ENCODE data around the gene DEF6. TPM values are rescaled to one million over a fixed set of nuclear protein-coding genes. Genes with fewer than 3 reads are reported as not detected.
A peak's percentile ranks its signal among the peaks of the same experiment; 100 is the strongest.

Gene DEF6
- total and polyA plus RNA-seq, 2 of the 13 experiments (the other 11 are each of a cell fraction or from before 2014, with no cell fraction given) = 5.2 to 10.0 TPM

DNA sequence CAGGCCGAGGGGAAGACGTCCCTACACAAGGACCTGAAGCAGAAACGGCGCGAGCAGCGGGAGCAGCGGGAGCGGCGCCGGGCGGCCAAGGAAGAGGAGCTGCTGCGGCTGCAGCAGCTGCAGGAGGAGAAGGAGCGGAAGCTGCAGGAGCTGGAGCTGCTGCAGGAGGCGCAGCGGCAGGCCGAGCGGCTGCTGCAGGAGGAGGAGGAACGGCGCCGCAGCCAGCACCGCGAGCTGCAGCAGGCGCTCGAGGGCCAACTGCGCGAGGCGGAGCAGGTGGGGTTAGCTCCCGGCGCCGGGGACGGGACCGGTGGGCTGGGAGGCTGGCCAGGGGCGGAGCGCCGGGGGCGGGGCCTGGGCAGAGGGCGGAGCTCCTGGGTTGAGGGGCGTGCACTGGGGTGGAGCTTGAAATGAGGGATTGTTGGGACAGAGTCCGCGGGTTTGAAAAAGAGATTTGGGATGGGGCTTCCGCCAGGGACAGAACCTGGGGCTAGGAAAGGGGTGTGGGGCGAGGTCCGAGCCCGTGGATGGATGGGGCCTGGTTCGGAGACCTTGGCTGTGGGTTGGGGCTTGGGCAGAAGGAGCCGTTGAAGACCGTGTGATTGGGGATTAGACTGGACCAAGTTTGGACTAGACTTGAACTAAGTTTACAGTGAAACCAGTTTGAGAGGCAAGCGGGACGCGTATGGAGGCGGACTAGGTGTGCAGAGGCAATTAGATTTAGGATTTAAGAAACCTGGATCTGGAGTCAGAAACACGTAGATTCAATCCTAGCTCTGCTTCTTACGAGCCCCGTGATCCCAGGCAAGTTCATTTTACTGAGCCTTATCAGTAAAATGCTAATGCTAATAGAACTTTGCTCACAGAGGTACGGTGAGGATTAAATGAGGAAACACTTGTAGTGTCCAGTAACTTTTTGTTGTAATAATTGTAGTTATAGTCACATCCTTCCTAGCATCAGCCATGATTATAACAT is 20.9 kb downstream of the DEF6 start (continued):
- peak; percentile 78 for TF ChIP-seq AGO2 (optimal IDR thresholded peaks at IDR 0.05; ENCODE audit: low read depth, low read length)
- TF ChIP-seq, protein P1, sequence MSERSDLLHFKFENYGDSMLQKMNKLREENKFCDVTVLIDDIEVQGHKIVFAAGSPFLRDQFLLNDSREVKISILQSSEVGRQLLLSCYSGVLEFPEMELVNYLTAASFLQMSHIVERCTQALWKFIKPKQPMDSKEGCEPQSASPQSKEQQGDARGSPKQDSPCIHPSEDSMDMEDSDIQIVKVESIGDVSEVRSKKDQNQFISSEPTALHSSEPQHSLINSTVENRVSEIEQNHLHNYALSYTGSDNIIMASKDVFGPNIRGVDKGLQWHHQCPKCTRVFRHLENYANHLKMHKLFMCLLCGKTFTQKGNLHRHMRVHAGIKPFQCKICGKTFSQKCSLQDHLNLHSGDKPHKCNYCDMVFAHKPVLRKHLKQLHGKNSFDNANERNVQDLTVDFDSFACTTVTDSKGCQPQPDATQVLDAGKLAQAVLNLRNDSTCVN (CRISPR knock-in tag; IDR thresholded peaks at IDR 0.05; ENCODE audit: borderline replicate concordance) = no peak; the same call in 1 of the 2 replicates
- TF ChIP-seq, protein P2, sequence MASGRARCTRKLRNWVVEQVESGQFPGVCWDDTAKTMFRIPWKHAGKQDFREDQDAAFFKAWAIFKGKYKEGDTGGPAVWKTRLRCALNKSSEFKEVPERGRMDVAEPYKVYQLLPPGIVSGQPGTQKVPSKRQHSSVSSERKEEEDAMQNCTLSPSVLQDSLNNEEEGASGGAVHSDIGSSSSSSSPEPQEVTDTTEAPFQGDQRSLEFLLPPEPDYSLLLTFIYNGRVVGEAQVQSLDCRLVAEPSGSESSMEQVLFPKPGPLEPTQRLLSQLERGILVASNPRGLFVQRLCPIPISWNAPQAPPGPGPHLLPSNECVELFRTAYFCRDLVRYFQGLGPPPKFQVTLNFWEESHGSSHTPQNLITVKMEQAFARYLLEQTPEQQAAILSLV (CRISPR knock-in tag; IDR thresholded peaks at IDR 0.05; ENCODE audit: borderline replicate concordance) = peak; percentile 75
- TF ChIP-seq, protein P3, sequence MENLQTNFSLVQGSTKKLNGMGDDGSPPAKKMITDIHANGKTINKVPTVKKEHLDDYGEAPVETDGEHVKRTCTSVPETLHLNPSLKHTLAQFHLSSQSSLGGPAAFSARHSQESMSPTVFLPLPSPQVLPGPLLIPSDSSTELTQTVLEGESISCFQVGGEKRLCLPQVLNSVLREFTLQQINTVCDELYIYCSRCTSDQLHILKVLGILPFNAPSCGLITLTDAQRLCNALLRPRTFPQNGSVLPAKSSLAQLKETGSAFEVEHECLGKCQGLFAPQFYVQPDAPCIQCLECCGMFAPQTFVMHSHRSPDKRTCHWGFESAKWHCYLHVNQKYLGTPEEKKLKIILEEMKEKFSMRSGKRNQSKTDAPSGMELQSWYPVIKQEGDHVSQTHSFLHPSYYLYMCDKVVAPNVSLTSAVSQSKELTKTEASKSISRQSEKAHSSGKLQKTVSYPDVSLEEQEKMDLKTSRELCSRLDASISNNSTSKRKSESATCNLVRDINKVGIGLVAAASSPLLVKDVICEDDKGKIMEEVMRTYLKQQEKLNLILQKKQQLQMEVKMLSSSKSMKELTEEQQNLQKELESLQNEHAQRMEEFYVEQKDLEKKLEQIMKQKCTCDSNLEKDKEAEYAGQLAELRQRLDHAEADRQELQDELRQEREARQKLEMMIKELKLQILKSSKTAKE (CRISPR knock-in tag; IDR thresholded peaks at IDR 0.05; ENCODE audit: borderline replicate concordance) = peak; percentile 38; the same call in 1 of the 2 replicates
- TF ChIP-seq ZNF773 (CRISPR knock-in tag; IDR thresholded peaks at IDR 0.05; ENCODE audit: borderline replicate concordance) = peak; percentile 95; the same call in 1 of the 2 replicates
- no peak; the same call in 1 of the 2 replicates for TF ChIP-seq RXRB (CRISPR knock-in tag; IDR thresholded peaks at IDR 0.05; ENCODE audit: borderline replicate concordance)
- TF ChIP-seq NONO (IDR thresholded peaks at IDR 0.05) = no peak
- TF ChIP-seq NONO (CRISPR knock-in tag; conservative IDR thresholded peaks at IDR 0.05) = peak; percentile 91
- TF ChIP-seq, protein P4, sequence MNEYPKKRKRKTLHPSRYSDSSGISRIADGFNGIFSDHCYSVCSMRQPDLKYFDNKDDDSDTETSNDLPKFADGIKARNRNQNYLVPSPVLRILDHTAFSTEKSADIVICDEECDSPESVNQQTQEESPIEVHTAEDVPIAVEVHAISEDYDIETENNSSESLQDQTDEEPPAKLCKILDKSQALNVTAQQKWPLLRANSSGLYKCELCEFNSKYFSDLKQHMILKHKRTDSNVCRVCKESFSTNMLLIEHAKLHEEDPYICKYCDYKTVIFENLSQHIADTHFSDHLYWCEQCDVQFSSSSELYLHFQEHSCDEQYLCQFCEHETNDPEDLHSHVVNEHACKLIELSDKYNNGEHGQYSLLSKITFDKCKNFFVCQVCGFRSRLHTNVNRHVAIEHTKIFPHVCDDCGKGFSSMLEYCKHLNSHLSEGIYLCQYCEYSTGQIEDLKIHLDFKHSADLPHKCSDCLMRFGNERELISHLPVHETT (CRISPR knock-in tag; conservative IDR thresholded peaks at IDR 0.05) = peak; percentile 42; the same call in 1 of the 2 replicates
- peak; percentile 51; the same call in 1 of the 2 replicates for TF ChIP-seq ZNF543 (CRISPR knock-in tag; IDR thresholded peaks at IDR 0.05)
- TF ChIP-seq, protein P5, sequence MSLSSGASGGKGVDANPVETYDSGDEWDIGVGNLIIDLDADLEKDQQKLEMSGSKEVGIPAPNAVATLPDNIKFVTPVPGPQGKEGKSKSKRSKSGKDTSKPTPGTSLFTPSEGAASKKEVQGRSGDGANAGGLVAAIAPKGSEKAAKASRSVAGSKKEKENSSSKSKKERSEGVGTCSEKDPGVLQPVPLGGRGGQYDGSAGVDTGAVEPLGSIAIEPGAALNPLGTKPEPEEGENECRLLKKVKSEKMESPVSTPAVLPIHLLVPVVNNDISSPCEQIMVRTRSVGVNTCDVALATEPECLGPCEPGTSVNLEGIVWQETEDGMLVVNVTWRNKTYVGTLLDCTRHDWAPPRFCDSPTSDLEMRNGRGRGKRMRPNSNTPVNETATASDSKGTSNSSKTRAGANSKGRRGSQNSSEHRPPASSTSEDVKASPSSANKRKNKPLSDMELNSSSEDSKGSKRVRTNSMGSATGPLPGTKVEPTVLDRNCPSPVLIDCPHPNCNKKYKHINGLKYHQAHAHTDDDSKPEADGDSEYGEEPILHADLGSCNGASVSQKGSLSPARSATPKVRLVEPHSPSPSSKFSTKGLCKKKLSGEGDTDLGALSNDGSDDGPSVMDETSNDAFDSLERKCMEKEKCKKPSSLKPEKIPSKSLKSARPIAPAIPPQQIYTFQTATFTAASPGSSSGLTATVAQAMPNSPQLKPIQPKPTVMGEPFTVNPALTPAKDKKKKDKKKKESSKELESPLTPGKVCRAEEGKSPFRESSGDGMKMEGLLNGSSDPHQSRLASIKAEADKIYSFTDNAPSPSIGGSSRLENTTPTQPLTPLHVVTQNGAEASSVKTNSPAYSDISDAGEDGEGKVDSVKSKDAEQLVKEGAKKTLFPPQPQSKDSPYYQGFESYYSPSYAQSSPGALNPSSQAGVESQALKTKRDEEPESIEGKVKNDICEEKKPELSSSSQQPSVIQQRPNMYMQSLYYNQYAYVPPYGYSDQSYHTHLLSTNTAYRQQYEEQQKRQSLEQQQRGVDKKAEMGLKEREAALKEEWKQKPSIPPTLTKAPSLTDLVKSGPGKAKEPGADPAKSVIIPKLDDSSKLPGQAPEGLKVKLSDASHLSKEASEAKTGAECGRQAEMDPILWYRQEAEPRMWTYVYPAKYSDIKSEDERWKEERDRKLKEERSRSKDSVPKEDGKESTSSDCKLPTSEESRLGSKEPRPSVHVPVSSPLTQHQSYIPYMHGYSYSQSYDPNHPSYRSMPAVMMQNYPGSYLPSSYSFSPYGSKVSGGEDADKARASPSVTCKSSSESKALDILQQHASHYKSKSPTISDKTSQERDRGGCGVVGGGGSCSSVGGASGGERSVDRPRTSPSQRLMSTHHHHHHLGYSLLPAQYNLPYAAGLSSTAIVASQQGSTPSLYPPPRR (CRISPR knock-in tag; IDR thresholded peaks at IDR 0.05; ENCODE audit: borderline replicate concordance) = peak; percentile 61
- TF ChIP-seq, protein P6, sequence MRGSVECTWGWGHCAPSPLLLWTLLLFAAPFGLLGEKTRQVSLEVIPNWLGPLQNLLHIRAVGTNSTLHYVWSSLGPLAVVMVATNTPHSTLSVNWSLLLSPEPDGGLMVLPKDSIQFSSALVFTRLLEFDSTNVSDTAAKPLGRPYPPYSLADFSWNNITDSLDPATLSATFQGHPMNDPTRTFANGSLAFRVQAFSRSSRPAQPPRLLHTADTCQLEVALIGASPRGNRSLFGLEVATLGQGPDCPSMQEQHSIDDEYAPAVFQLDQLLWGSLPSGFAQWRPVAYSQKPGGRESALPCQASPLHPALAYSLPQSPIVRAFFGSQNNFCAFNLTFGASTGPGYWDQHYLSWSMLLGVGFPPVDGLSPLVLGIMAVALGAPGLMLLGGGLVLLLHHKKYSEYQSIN (CRISPR knock-in tag; IDR thresholded peaks at IDR 0.05; ENCODE audit: borderline replicate concordance) = no peak

Measured in HepG2 (cell line).